Suprapubic skin (tissue), 4 donors: Measurements from ENCODE around the gene SCAPER.
"Not testable (repeated sequence)": the region's sequence is repeated elsewhere in the genome, so short reads cannot be mapped to it uniquely, and the experiment has no call there.

Experiments used
- EP300 ChIP-seq: sonication (generic); formaldehyde crosslinking; IDR thresholded peaks from one replicate; pipeline ENCODE4 v1.6.1; 2017; ENCODE audit warnings: antibody characterized with exemption
- POLR2A ChIP-seq, 2 donors: fragments of 450-650 bp; IDR thresholded peaks; one replicate each; pipeline ENCODE4 v1.6.1; 2017; ENCODE audit warnings: antibody characterized with exemption in 2 of 2, mild to moderate bottlenecking in 2 of 2, moderate library complexity in 2 of 2
- POLR2AphosphoS5 ChIP-seq, 3 donors: sonication (generic); formaldehyde crosslinking; IDR thresholded peaks; one replicate each; pipeline ENCODE4 v1.6.1; 2017; ENCODE audit warnings: antibody characterized with exemption in 3 of 3
- TF ChIP-seq, protein P1 (sequence below), 2 donors: fragments of 200-600 bp in 1 of 2; fragments of 450-650 bp in 1 of 2; sonication (generic) in 1 of 2; IDR thresholded peaks; one replicate each; pipeline ENCODE4 v1.5.1; 2016 to 2019; ENCODE audit warnings: antibody characterized with exemption in 2 of 2, mild to moderate bottlenecking in 1 of 2, moderate library complexity in 1 of 2

DNA sequence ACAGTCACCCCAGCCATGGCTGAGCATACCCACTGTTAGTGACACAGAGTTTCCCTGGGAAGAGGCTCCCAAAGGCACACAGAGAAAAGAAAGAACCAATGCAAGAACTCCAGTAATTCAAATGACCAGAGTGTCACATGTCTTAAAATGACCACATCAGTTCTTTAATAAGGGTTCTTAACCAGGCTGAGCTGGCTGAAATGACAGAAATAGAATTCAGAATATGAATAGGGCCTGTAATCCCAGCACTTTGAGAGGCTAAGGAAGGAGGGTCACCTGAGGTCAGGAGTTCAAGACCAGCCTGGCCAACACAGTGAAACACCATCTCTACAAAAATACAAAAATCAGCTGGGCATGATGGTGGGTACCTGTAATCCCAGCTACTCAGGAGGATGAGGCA, 54.8 kb downstream of the SCAPER start:
- TF ChIP-seq, protein P1, sequence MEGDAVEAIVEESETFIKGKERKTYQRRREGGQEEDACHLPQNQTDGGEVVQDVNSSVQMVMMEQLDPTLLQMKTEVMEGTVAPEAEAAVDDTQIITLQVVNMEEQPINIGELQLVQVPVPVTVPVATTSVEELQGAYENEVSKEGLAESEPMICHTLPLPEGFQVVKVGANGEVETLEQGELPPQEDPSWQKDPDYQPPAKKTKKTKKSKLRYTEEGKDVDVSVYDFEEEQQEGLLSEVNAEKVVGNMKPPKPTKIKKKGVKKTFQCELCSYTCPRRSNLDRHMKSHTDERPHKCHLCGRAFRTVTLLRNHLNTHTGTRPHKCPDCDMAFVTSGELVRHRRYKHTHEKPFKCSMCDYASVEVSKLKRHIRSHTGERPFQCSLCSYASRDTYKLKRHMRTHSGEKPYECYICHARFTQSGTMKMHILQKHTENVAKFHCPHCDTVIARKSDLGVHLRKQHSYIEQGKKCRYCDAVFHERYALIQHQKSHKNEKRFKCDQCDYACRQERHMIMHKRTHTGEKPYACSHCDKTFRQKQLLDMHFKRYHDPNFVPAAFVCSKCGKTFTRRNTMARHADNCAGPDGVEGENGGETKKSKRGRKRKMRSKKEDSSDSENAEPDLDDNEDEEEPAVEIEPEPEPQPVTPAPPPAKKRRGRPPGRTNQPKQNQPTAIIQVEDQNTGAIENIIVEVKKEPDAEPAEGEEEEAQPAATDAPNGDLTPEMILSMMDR (IDR thresholded peaks at IDR 0.05) = not testable (repeated sequence)
- TF ChIP-seq POLR2AphosphoS5 (IDR thresholded peaks at IDR 0.05); POLR2A (IDR thresholded peaks at IDR 0.05); EP300: not testable (repeated sequence)
